Heart left ventricle (tissue), 16 donors: ENCODE data around the gene PRKG1. TPM values are rescaled to one million over a fixed set of nuclear protein-coding genes. Genes with fewer than 3 reads are reported as not detected.
A peak's percentile ranks its signal among the peaks of the same experiment; 100 is the strongest.
"Not testable (repeated sequence)": the region's sequence is repeated elsewhere in the genome, so short reads cannot be mapped to it uniquely, and the experiment has no call there.

ENCODE experiments used
- ATAC-seq, 4 donors: fragments of 200-7000 bp; cut with Tn5 transposase; one replicate each; pipeline ENCODE4 v1.9.1; 2020 to 2022; ENCODE audit warnings: moderate library complexity in 4 of 4, mild to moderate bottlenecking in 3 of 4, moderate number of reproducible peaks in 1 of 4
- DNase-seq, 5 donors: peaks; one replicate each; pipeline ENCODE4 v3.0.0-alpha.2; 2020
- H3K27ac ChIP-seq, 12 donors: fragments of 200-600 bp; sonication (generic) in 4 of 12; one replicate each; pipeline versions ENCODE4 v1.5.0 to v1.8.0; 2016 to 2022; ENCODE audit warnings: mild to moderate bottlenecking in 2 of 12
- H3K27me3 ChIP-seq, 9 donors: fragments of 200-600 bp; sonication (generic) in 2 of 9; one replicate each; pipeline versions ENCODE4 v1.5.1 to v1.8.0; 2016 to 2022; ENCODE audit warnings: mild to moderate bottlenecking in 3 of 9
- H3K36me3 ChIP-seq, 9 donors: fragments of 200-600 bp; sonication (generic) in 2 of 9; one replicate each; pipeline versions ENCODE4 v1.5.0 to v1.8.0; 2018 to 2022; ENCODE audit warnings: mild to moderate bottlenecking in 2 of 9
- H3K4me1 ChIP-seq, 12 donors: fragments of 200-600 bp; sonication (generic) in 4 of 12; one replicate each; pipeline versions ENCODE4 v1.5.0 to v1.8.0; 2016 to 2022; ENCODE audit warnings: mild to moderate bottlenecking in 3 of 12
- H3K4me3 ChIP-seq, 12 donors: fragments of 200-600 bp; sonication (generic) in 4 of 12; one replicate each; pipeline versions ENCODE4 v1.5.0 to v1.8.0; 2017 to 2022; ENCODE audit warnings: mild to moderate bottlenecking in 9 of 12, moderate library complexity in 4 of 12
- H3K9me3 ChIP-seq, 12 donors: fragments of 200-600 bp; sonication (generic) in 4 of 12; one replicate each; pipeline versions ENCODE4 v1.5.0 to v1.8.0; 2016 to 2022; ENCODE audit warnings: mild to moderate bottlenecking in 1 of 12
- CTCF ChIP-seq, 12 donors: fragments of 200-600 bp; sonication (generic) in 4 of 12; IDR thresholded peaks; one replicate each; pipeline versions ENCODE4 v1.5.0 to v1.8.0; 2018 to 2022; ENCODE audit warnings: antibody characterized with exemption in 12 of 12, mild to moderate bottlenecking in 5 of 12
- POLR2A ChIP-seq, 2 donors: fragments of 450-650 bp; IDR thresholded peaks; one replicate each; pipeline ENCODE4 v1.6.1; 2017; ENCODE audit warnings: antibody characterized with exemption in 2 of 2, mild to moderate bottlenecking in 2 of 2, moderate library complexity in 2 of 2
- WGBS, 4 donors: extraction: QIAGEN DNeasy Blood & Tissue Kit in 2 of 4; methylation state at CpG; one replicate each; pipeline versions ENCODE4 v1.1.5 to v1.1.7; 2013 to 2018; 5-methylcytosine and 5-hydroxymethylcytosine counted together
- intact Hi-C, 10 donors: fragments of 100-400 bp; cut with DNase I; formaldehyde crosslinking; loops; one replicate each; pipeline versions ENCODE4 v1.11.1 to v1.14.2; 2022
- polyA plus RNA-seq, 2 donors: library from polyadenylated mRNA; stranded (reverse); fragments of 200-250 nt; gene quantifications; one replicate each; pipeline ENCODE4 v1.2.3, GENCODE V29; 2013
- total RNA-seq, 9 donors: library from RNA; depleted of rRNA in 2 of 9; stranded (reverse); fragments of >200 nt in 2 of 9; fragmentation: NEBNext Ultra II Directional in 3 of 9; extraction: Animal tissue kit (Norgen Biotek cat#: 25700) in 3 of 9; gene quantifications; one replicate each; pipeline versions ENCODE4 v1.1.0 to v1.2.4, GENCODE V29; 2016 to 2023
- donor health status: ischemic (EF 13 %, LVEDD 7.1; RV severe dilation, severe dysfunction).
- donor health status: healthy with polysubstance abuse.
- donor health status: DM: no; HTN: yes; CAD: no.
- donor health status: DM: no; HTN: no; CAD: no.
- donor health status: ischemic (EF 25% LVEDD 6.9; RV normal size, moderate dysfunction).
- donor health status: ischemic (EF 25% LVEDD 5.7; RV mildly dilated, moderate dysfunction).
- donor health status: healthy.
- donor health status: DM: yes; HTN: yes; CAD: no.
- donor health status: ischemic (EF 35%, LVEDD 5.7; RV mildly dilated, moderate dysfunction).
- donor health status: nonischemic (EF 11% LVEDD 7.7; RV severe dilation, severe dysfunction).
- donor health status: DM: yes; HTN: yes; CAD: no.
- donor health status: PGD.
- donor health status: ischemic (EF 29% LVEDD 5.4; RV normal size, mild dysfunction).
- donor health status: nonischemic (EF 23%, LVEDD 6.1; RV moderate dilation, normal function).

The PRKG1 gene
- total and polyA plus RNA-seq, 11 donors: 5.5 to 37.3 (median 29.3) TPM

- intact Hi-C loops: no loop called here
- H3K4me3 ChIP-seq: no peak overlapping the region
- no peak for ATAC-seq
- H3K9me3 ChIP-seq: no peaks in the 10 kb centered on the region
- no peaks in the 10 kb centered on the region for H3K27me3 ChIP-seq
- TF ChIP-seq POLR2A (IDR thresholded peaks at IDR 0.05) (no peak), CTCF (IDR thresholded peaks at IDR 0.05) (no peak)
- DNase-seq: no peak
- H3K36me3 ChIP-seq: no peaks in the 10 kb centered on the region
- H3K4me1 ChIP-seq: peaks cover 0 to 15% (median 10%) of the 10 kb centered on the region in 12 donors
- 78 to 86% (median 81%) methylated on average over 1 of the region's 1 CpG for WGBS, 4 donors
- H3K27ac ChIP-seq: no peak overlapping the region
Measured at GRCh38 chr10:51687296-51687695, 613.0 kb downstream of the PRKG1 start.

- WGBS, 4 donors: 83 to 93% (median 87%) methylated on average over 2 of the region's 2 CpGs
- H3K9me3 ChIP-seq, H3K4me3 ChIP-seq, H3K27me3 ChIP-seq, intact Hi-C loops, ATAC-seq, H3K27ac ChIP-seq, H3K4me1 ChIP-seq, DNase-seq, H3K36me3 ChIP-seq: not testable (repeated sequence)
Measured at GRCh38 chr10:51688826-51689225, 614.5 kb downstream of the PRKG1 start.

- no peak overlapping the region for H3K27ac ChIP-seq
- no peaks in the 10 kb centered on the region for H3K36me3 ChIP-seq
- ATAC-seq: no peak
- TF ChIP-seq CTCF (IDR thresholded peaks at IDR 0.05) (no peak), POLR2A (IDR thresholded peaks at IDR 0.05) (no peak)
- no peak for DNase-seq
- no peak overlapping the region for H3K4me3 ChIP-seq
- intact Hi-C loops: no loop called here
- no peaks in the 10 kb centered on the region for H3K9me3 ChIP-seq
- 90 to 93% (median 91%) methylated on average over 3 of the region's 3 CpGs for WGBS, 4 donors
- H3K4me1 ChIP-seq: peaks cover 0 to 10% (median 2%) of the 10 kb centered on the region in 12 donors
- H3K27me3 ChIP-seq: no peaks in the 10 kb centered on the region
Measured at GRCh38 chr10:51689536-51689935, 615.2 kb downstream of the PRKG1 start.

GRCh38 chr10:51691135-51691534 lies 616.8 kb downstream of the PRKG1 start:
- ATAC-seq (peak in 2 of 4 donors; percentile 34 to 45), DNase-seq (no peak)
- WGBS, 4 donors: 21 to 34% (median 31%) methylated on average over 4 of the region's 4 CpGs
- TF ChIP-seq POLR2A (IDR thresholded peaks at IDR 0.05): no peak
- TF ChIP-seq CTCF (IDR thresholded peaks at IDR 0.05): no peak
- Histone ChIP-seq H3K27ac (no peak overlapping the region), H3K4me1 (peaks cover 0 to 25% (median 14%) of the 10 kb centered on the region in 12 donors), H3K4me3 (no peak overlapping the region), H3K36me3 (peaks cover 0 to 8% (median 0%) of the 10 kb centered on the region in 9 donors), H3K27me3 (no peaks in the 10 kb centered on the region), H3K9me3 (no peaks in the 10 kb centered on the region)
- intact Hi-C loops: no loop called here

- ATAC-seq (no peak), DNase-seq (no peak)
- WGBS, 4 donors: 64 to 80% (median 67%) methylated on average over 5 of the region's 5 CpGs
- intact Hi-C loops: no loop called here
- peaks cover 0 to 22% (median 10%) of the 10 kb centered on the region in 9 donors for H3K36me3 ChIP-seq
- TF ChIP-seq CTCF (IDR thresholded peaks at IDR 0.05) (no peak), POLR2A (IDR thresholded peaks at IDR 0.05) (no peak)
- no peaks in the 10 kb centered on the region for H3K9me3 ChIP-seq
- H3K4me3 ChIP-seq: no peak overlapping the region
- H3K27ac ChIP-seq: peak overlapping the region in 4 of 12 donors; percentile 1 to 40 (median 16)
- peaks cover 7 to 53% (median 41%) of the 10 kb centered on the region in 12 donors for H3K4me1 ChIP-seq
- no peaks in the 10 kb centered on the region for H3K27me3 ChIP-seq
Measured at GRCh38 chr10:51694086-51694768, 619.9 kb downstream of the PRKG1 start.
